Measurements from ENCODE around the gene E4F1.

GRCh38 chr16:2176047-2176446, 47.3 kb upstream of the E4F1 start:
- TF ChIP-seq EZH2 (IDR thresholded peaks at IDR 0.05; ENCODE audit: insufficient read depth, poor library complexity, severe bottlenecking) (no peak), EZH2phosphoT487 (IDR thresholded peaks at IDR 0.05; ENCODE audit: insufficient read depth, low read depth) (no peak)
